Activated CD8-positive, alpha-beta memory T cell treated with anti-CD3 and anti-CD28 coated beads, Interleukin-2, amount 10 ng/mL, durations not matched to agents 7 days and 5 days (primary cell): ENCODE results near the gene MLST8. TPM values are rescaled to one million over a fixed set of nuclear protein-coding genes. Genes with fewer than 3 reads are reported as not detected.

Source experiments
- ATAC-seq: fragments of 150-1000 bp; cut with Tn5 transposase; one replicate; pipeline ENCODE4 v1.10.0; 2021; ENCODE audit warnings: moderate library complexity
- CTCF ChIA-PET: fragments of 350-600 bp; sonication (Branson Sonifier 250); formaldehyde crosslinking; loops from one replicate; lab custom pipeline; 2021; ENCODE audit warnings: antibody characterized with exemption; lab: Charles Lee
- DNase-seq: peaks from one replicate; pipeline ENCODE4 v3.0.0-alpha.2; 2020
- H3K27ac Mint-ChIP-seq: one replicate; pipeline ENCODE4 v1.8.0; 2021; ENCODE audit warnings: mild to moderate bottlenecking, mixed read lengths
- H3K27me3 Mint-ChIP-seq: one replicate; pipeline ENCODE4 v1.8.0; 2021; ENCODE audit warnings: mixed read lengths
- H3K36me3 Mint-ChIP-seq: one replicate; pipeline ENCODE4 v1.8.0; 2021; ENCODE audit warnings: mild to moderate bottlenecking, mixed read lengths
- H3K4me1 Mint-ChIP-seq: one replicate; pipeline ENCODE4 v1.8.0; 2021; ENCODE audit warnings: mixed read lengths
- H3K4me3 Mint-ChIP-seq: one replicate; pipeline ENCODE4 v1.8.0; 2021; ENCODE audit warnings: mild to moderate bottlenecking, moderate library complexity, mixed read lengths
- H3K9me3 Mint-ChIP-seq: one replicate; pipeline ENCODE4 v1.8.0; 2022; ENCODE audit warnings: low read depth, mixed read lengths
- total RNA-seq, 2 experiments: library from RNA; stranded (reverse); gene quantifications; one replicate each; pipeline ENCODE4 v1.2.3, GENCODE V29; 2021

Gene MLST8
- total RNA-seq, 2 experiments from 2014 or later: 38.9 to 45.7 TPM

DNA sequence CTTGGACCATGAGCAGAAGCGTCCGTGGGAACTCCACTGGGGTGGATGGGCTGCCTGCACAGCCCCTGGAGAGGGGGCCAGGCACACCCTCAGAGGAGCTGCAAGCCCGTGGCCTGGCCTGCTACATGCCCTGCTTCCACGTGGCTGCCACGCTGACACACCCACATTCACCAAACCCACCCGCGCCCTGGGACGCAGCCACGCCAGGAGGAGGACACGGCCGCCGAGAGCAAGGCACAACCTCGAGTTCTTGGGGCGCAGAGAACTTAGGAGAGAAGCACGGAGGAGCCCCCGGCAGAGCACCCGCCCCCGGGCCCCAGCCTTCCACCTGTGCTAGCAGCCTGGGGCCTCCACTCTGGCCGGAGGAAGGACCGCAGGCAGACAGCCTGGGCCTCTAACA, 27.7 kb upstream of the MLST8 start:
- no peaks in the 10 kb centered on the region for H3K4me1 Mint-ChIP-seq
- ATAC-seq (no peak), DNase-seq (no peak)
- no peak overlapping the region for H3K27ac Mint-ChIP-seq
- H3K36me3 Mint-ChIP-seq: peaks cover 9% of the 10 kb centered on the region
- H3K9me3 Mint-ChIP-seq: no peaks in the 10 kb centered on the region
- no peaks in the 10 kb centered on the region for H3K27me3 Mint-ChIP-seq
- CTCF ChIA-PET: no interaction called here
- no peak overlapping the region for H3K4me3 Mint-ChIP-seq

DNA sequence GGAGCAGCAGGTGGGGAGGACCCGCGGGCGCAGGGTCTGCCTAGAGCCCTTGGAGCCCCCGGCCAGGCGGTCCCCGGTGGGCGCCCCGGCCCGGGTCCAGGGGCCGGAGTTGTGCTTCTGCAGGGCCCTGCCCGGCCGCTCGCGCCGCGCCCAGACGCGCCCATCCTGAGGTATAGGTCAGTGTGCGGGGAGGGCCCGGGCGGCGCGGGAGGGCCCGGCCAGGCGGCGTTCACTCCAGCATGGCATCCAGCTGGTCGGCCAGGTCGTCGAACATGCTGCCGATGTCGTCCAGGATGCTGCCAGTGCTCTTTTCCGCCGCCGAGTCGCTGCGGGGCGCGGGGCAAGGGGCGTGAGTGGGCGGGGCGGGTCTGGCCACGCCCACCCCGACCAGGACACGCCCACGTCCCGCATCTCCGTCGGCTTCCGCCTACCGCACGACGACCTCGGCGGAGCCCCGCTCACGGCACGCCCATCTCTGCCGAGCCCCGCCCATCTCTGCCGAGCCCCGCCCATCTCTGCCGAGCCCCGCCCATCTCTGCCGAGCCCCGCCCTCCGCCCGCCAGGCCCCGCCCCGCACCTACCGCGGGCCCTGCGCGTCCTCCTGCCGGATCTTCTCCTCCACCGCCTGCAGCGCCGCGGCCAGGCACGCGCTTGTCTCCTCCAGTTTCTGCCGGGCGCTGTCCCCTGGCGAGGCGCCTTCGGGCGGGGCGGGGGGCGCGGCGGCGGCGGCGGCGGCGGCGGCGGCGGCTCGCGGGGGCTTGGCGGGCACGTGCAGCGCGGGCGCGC, 26.7 kb upstream of the MLST8 start:
- DNase-seq (peak; percentile 43), ATAC-seq (peak; percentile 63)
- Mint-ChIP-seq H3K27me3 (no peaks in the 10 kb centered on the region), H3K4me3 (no peak overlapping the region), H3K4me1 (no peaks in the 10 kb centered on the region), H3K9me3 (no peaks in the 10 kb centered on the region), H3K27ac (no peak overlapping the region), H3K36me3 (peaks cover 9% of the 10 kb centered on the region)
- CTCF ChIA-PET: no interaction called here

DNA sequence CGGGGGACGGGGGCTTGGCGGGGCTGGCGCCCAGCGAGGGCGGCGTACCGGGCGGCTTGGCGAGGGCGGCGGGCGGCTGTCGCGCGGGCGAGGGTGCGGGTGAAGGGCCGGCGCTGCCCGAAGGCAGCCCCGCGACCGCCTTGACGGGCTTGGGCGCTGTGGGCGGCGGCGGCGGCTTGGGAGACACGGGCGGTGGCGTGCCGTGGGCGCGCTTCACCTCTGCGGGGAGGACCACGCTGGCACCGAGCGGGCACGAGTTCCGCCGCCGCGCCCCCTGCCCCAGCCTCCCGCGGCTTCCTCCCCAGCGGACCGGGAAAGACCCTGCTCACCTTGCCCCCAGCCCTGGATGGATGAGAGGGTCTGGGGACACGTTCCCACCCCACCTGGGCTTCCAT, 26.1 kb upstream of the MLST8 start:
- DNase-seq: no peak
- no peak overlapping the region for H3K27ac Mint-ChIP-seq
- CTCF ChIA-PET: no interaction called here
- no peaks in the 10 kb centered on the region for H3K9me3 Mint-ChIP-seq
- ATAC-seq: no peak
- H3K4me1 Mint-ChIP-seq: no peaks in the 10 kb centered on the region
- peaks cover 9% of the 10 kb centered on the region for H3K36me3 Mint-ChIP-seq
- no peaks in the 10 kb centered on the region for H3K27me3 Mint-ChIP-seq
- no peak overlapping the region for H3K4me3 Mint-ChIP-seq

DNA sequence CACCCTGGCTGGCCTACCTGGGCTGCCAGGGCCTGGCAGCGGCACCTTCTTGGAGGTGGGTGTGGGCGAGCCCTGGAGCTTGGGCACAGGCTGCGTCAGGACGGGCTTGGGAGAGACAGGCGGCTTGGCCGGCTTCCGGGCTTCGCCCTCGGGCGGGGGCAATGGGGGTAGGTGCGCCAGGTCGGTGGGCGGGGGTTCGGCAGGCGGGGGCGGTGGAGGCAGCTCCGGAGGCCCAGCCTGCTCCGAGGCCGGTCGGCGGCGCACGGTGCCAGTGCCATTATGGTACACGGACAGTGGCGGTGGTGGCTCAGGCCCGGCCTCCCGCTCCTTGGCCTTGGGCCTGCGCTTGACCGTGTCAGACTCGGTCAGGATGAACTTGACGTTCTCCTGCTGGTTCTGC, 25.7 kb upstream of the MLST8 start:
- peaks cover 9% of the 10 kb centered on the region for H3K36me3 Mint-ChIP-seq
- CTCF ChIA-PET: no interaction called here
- H3K4me3 Mint-ChIP-seq: no peak overlapping the region
- no peaks in the 10 kb centered on the region for H3K9me3 Mint-ChIP-seq
- ATAC-seq (no peak), DNase-seq (no peak)
- H3K4me1 Mint-ChIP-seq: no peaks in the 10 kb centered on the region
- no peaks in the 10 kb centered on the region for H3K27me3 Mint-ChIP-seq
- no peak overlapping the region for H3K27ac Mint-ChIP-seq

DNA sequence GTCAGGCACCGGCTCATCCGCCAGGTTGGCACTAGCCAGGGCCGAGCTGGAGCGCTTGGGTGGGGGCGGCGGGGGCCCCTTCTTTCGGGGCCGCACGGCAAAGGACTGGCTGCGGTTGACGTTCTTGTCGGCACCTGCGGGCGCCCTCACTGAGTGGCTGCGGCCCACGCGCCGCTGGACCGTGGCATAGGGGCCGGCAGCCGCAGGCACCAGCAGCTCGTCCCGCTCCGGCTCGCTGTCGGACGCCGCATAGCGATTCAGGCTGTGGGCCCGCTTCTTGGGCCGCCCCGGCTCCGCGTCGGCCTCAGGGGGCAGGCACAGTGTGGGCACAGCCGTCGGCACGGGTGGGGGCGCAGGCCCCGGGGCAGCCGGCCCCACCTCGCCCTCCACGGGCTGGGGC, 24.8 kb upstream of the MLST8 start:
- Mint-ChIP-seq H3K36me3 (peaks cover 9% of the 10 kb centered on the region), H3K9me3 (no peaks in the 10 kb centered on the region), H3K4me1 (no peaks in the 10 kb centered on the region), H3K27ac (no peak overlapping the region), H3K4me3 (no peak overlapping the region), H3K27me3 (no peaks in the 10 kb centered on the region)
- CTCF ChIA-PET: no interaction called here
- no peak for ATAC-seq
- no peak for DNase-seq

DNA sequence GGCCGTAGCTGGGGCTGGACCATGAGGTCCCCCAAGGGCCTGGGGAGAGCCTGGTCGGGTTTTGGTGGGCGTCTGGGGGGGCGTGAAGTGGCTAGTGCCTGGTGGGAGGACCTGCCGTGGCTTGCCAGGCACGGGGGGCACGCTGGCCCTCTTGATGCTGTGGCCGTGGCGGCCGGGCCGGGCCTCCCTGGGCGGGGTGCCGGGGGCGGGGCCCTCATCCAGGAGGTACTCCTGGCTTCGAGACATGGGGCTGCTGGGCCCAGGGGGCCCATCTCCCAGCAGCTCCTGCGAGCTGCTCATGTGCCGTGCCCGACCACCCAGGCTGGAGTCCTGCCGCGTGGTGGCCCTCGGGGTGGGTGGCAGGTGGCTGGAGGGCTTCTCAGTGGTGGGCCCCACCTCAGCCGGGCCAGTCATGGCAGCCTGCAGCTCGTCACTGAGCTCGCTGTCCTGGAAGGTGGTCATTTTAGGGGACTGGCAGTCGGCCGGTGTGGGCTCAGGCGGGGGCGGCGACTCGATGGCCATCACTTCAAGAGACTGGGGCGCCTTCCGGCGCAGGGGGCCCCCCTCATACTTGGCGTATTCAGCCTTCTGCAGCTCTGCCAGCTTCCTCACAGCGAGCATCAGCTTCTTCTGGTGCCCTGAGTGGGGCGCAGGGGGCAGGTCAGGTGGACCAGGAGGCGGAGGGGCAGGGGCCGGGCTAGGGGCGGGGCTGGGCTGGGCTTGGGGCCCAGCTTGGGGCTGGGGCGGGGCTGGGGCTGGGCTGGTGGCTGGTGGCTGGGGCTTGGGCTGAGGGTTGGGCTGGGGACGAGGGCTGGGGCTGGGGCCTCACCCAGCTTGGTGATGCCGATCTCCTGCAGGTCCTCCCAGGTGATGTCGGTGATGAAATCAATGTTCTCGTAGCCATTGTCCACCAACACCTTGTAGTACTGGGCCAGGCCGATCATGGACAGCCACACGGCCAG, 24.0 kb upstream of the MLST8 start:
- no peaks in the 10 kb centered on the region for H3K4me1 Mint-ChIP-seq
- ATAC-seq (no peak), DNase-seq (no peak)
- H3K27me3 Mint-ChIP-seq: no peaks in the 10 kb centered on the region
- CTCF ChIA-PET: no interaction called here
- peaks cover 4% of the 10 kb centered on the region for H3K36me3 Mint-ChIP-seq
- no peaks in the 10 kb centered on the region for H3K9me3 Mint-ChIP-seq
- H3K4me3 Mint-ChIP-seq: no peak overlapping the region
- no peak overlapping the region for H3K27ac Mint-ChIP-seq

DNA sequence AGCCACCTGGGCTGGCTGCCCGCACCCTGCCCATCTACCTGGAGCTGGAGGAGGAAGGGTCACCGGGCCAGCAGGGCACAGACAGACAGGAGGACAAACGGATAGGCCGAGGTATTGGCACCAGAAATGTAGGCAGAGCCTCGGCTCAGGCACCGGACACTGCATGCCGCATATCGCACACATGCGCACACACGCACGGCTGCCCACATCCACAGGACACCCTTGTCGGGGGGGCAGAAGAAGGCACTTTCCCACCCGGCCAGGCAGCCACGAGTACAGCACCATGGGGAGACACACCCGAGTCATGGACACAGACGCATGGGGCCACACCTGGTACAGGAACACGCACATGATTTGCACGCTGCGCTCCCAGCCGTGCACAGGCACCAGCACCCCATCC, 23.3 kb upstream of the MLST8 start:
- Mint-ChIP-seq H3K4me3 (no peak overlapping the region), H3K27me3 (no peaks in the 10 kb centered on the region), H3K9me3 (no peaks in the 10 kb centered on the region), H3K27ac (no peak overlapping the region), H3K36me3 (peaks cover 4% of the 10 kb centered on the region), H3K4me1 (no peaks in the 10 kb centered on the region)
- CTCF ChIA-PET: no interaction called here
- ATAC-seq (no peak), DNase-seq (no peak)

DNA sequence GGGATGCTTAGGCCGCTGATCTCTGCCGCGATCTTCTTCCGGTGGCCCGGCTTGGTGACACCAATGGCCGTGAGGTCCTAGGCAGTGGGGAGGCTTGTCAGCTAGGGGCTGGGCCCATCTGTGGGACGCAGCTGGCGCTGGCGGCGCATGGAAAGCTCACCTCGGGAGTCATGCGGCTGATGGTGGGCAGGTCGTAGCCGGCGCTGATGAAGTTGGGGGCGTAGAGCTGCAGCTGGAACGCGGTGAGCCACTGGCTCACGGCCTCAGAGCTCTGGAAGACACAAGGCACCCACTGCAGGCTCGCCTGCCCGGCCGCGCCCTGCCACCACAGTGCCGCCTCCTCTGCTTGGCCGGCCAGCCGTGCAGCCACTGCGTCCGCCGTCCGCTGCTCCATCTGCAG, 21.6 kb upstream of the MLST8 start:
- Mint-ChIP-seq H3K27me3 (no peaks in the 10 kb centered on the region), H3K36me3 (no peaks in the 10 kb centered on the region), H3K4me1 (no peaks in the 10 kb centered on the region), H3K27ac (no peak overlapping the region), H3K4me3 (no peak overlapping the region), H3K9me3 (no peaks in the 10 kb centered on the region)
- CTCF ChIA-PET: no interaction called here
- ATAC-seq: no peak
- no peak for DNase-seq

DNA sequence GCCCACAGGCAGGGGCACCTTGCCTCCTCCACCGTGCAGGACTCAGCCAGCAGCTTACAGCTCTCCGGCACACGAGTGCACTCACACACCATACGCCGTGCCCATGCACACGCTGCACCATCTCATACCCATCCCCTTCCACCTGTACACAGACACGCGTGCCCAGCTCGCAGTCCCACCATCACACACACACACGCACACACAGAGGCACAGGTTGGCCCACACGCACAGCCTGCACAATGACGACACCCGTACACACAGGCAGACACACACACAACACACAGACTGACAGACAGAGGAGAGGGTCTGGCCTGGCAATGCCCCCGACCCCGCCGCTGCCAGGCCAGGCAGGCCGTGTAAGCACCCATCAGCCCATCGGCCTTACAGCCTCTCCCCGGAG, 20.9 kb upstream of the MLST8 start:
- DNase-seq: no peak
- no peaks in the 10 kb centered on the region for H3K27me3 Mint-ChIP-seq
- CTCF ChIA-PET: no interaction called here
- no peaks in the 10 kb centered on the region for H3K36me3 Mint-ChIP-seq
- H3K4me3 Mint-ChIP-seq: no peak overlapping the region
- ATAC-seq: no peak
- H3K9me3 Mint-ChIP-seq: no peaks in the 10 kb centered on the region
- H3K27ac Mint-ChIP-seq: no peak overlapping the region
- no peaks in the 10 kb centered on the region for H3K4me1 Mint-ChIP-seq

DNA sequence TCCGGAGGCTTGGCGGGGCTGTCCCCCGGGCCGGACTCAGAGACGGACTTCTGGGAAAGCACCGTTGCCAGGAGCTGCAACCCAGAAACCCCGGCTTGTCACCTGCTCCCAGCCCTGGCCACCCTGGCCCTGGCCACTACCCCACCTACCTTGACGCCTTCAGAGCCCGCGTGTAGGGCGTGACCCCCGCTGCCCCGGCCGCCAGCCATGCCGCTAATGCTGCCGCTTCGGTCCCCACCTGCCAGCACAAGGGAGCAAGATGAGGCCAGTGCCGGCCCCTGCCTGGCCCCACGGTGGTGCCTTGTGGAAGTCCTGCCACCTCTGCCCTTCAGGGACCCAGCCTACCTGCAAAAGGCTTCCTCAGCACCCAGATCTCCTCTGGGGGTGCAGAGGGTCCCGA, 20.3 kb upstream of the MLST8 start:
- Mint-ChIP-seq H3K27ac (no peak overlapping the region), H3K27me3 (no peaks in the 10 kb centered on the region), H3K4me3 (no peak overlapping the region), H3K36me3 (no peaks in the 10 kb centered on the region), H3K9me3 (no peaks in the 10 kb centered on the region), H3K4me1 (no peaks in the 10 kb centered on the region)
- DNase-seq (no peak), ATAC-seq (no peak)
- CTCF ChIA-PET: no interaction called here

DNA sequence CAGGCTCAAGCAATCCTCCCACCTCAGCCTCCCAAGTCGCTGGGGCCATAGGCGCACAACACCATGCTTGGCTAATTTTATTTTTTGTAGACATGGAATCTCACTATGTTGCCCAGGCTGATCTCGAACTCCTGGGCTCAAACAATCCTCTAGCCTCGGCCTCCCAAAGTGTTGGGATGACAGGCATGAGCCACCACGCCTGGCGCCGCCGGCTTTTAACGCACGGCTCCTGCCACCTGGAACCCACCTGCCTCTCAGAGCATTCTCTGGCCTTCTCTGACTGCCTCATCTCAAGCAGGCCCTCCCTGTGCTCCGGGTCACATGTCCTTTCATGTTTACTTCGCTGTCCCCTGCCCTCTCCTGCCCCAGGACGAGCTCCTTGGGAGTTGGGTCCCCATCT, 19.2 kb upstream of the MLST8 start:
- CTCF ChIA-PET: no interaction called here
- ATAC-seq: no peak
- H3K27ac Mint-ChIP-seq: no peak overlapping the region

DNA sequence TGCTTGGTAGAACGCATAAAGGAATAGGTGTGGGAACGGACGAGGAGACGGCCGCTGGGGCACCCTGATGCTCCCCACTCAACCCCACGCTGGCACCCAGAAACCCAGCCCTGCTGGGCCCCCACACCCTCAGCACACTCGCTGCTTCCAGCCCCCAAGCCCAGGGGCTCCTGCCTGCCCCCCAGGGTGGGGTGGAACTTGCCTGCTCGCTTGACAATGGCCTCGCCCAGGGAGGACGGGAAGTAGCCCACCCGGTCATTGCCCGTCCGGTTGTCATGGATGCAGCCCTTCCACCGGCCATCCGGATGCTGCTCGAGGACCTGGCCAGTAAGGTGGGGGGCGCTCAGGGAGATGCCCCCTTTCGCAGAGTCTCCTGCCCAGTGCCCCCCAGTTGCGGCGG, 18.7 kb upstream of the MLST8 start:
- Mint-ChIP-seq H3K27ac (no peak overlapping the region), H3K36me3 (no peaks in the 10 kb centered on the region), H3K27me3 (no peaks in the 10 kb centered on the region), H3K4me3 (no peak overlapping the region), H3K4me1 (no peaks in the 10 kb centered on the region), H3K9me3 (no peaks in the 10 kb centered on the region)
- DNase-seq (no peak), ATAC-seq (no peak)
- CTCF ChIA-PET: no interaction called here

More for the DNA sequence above, 19.2 kb upstream of the MLST8 start:
- Mint-ChIP-seq H3K9me3 (no peaks in the 10 kb centered on the region), H3K4me3 (no peak overlapping the region), H3K4me1 (no peaks in the 10 kb centered on the region), H3K27me3 (no peaks in the 10 kb centered on the region), H3K36me3 (no peaks in the 10 kb centered on the region)
- no peak for DNase-seq

DNA sequence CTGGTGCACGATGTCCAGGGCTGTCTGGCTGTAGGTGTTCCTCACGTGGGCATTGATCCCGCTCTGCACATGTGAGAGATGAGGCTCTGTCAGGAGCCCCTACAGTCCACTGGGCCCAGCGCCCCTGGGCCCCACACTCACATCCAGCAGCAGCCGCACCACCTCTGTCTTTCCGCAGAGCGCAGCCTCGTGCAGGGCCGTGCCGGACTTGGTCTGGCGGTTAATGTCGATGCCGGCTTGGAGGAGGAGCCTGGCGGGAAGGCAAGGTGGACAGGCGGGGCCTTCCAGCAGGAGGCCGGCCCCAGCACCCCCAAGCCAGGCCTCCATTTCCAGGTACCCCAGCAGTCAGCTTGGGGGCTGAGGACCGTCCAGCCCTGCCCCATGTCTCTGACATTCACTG, 18.0 kb upstream of the MLST8 start:
- CTCF ChIA-PET: no interaction called here
- H3K4me3 Mint-ChIP-seq: no peak overlapping the region
- ATAC-seq (no peak), DNase-seq (no peak)
- no peaks in the 10 kb centered on the region for H3K9me3 Mint-ChIP-seq
- H3K27ac Mint-ChIP-seq: no peak overlapping the region
- no peaks in the 10 kb centered on the region for H3K27me3 Mint-ChIP-seq
- no peaks in the 10 kb centered on the region for H3K36me3 Mint-ChIP-seq
- no peaks in the 10 kb centered on the region for H3K4me1 Mint-ChIP-seq

DNA sequence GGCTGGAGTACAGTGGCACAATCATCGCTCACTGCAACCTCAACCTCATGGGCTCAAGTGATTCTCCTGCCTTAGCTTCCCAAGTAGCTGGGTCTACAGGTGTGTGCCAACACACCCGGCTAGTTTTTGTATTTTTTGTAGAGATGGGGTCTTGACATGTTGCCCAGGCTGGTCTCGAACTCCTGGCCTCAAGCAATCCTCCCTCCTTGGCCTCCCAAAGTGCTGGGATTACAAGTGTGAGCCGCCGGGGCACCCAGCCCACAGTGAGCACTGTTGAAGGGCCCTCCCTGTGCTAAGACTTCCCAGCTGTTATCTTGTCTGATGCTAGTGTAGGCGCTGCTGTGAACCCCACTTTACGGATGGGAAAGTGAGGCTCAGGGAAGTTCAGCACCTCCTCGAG, 16.9 kb upstream of the MLST8 start:
- Mint-ChIP-seq H3K4me1 (no peaks in the 10 kb centered on the region), H3K36me3 (no peaks in the 10 kb centered on the region), H3K4me3 (no peak overlapping the region), H3K9me3 (no peaks in the 10 kb centered on the region), H3K27ac (no peak overlapping the region), H3K27me3 (no peaks in the 10 kb centered on the region)
- CTCF ChIA-PET: no interaction called here
- ATAC-seq (no peak), DNase-seq (no peak)
